ENCODE data around the gene C19orf44. TPM values are rescaled to one million over a fixed set of nuclear protein-coding genes. Genes with fewer than 3 reads are reported as not detected.
"Not testable (repeated sequence)": the region's sequence is repeated elsewhere in the genome, so short reads cannot be mapped to it uniquely, and the experiment has no call there.

Gene C19orf44
- 10 to 100 TPM in 1 of 5 donors, 1 to 10 TPM in 3, not detected in 1; 2.6 to 40.3 (median 5.2) TPM for total RNA-seq
- polyA plus RNA-seq: 1 to 10 TPM; 2.4 to 3.9 (median 3.2) TPM
- long read RNA-seq, donor 1: 0 reads
- long read RNA-seq, donor 2: 0 reads
- long read RNA-seq, donor 3: 0 reads
- long read RNA-seq, donor 4: 0 reads
- long read RNA-seq, donor 5, partial matches to known transcripts: 0 of 1 reads
- long read RNA-seq, donor 5, other reads (novel, unspliced or antisense): 0 of 1 reads
- long read RNA-seq, donor 6, partial matches to known transcripts: 38 of 39 reads
- long read RNA-seq, donor 6, other reads (novel, unspliced or antisense): 0 of 39 reads
- long read RNA-seq, donor 7, partial matches to known transcripts: 12 of 12 reads
- long read RNA-seq, donor 7, other reads (novel, unspliced or antisense): 0 of 12 reads
- long read RNA-seq, donor 8: 0 reads
- long read RNA-seq, donor 9, partial matches to known transcripts: 0 of 1 reads
- long read RNA-seq, donor 9, other reads (novel, unspliced or antisense): 0 of 1 reads
- long read RNA-seq, donor 10: 0 reads

- intact Hi-C loops (cut with DNase I; ENCODE audit: low total_unique reads): no loop called here
These were observed at the start of gene C19orf44, which contains the start of gene CALR3 for GRCh38 chr19:16495982-16496612. TSS of gene C19orf44 (plus strand) at chr19:16496394. CDS start at chr19:16500793, 4,399 bp downstream. TSS of gene CALR3 (minus strand) at chr19:16496167. CDS start at chr19:16496129, 38 bp downstream.

DNA sequence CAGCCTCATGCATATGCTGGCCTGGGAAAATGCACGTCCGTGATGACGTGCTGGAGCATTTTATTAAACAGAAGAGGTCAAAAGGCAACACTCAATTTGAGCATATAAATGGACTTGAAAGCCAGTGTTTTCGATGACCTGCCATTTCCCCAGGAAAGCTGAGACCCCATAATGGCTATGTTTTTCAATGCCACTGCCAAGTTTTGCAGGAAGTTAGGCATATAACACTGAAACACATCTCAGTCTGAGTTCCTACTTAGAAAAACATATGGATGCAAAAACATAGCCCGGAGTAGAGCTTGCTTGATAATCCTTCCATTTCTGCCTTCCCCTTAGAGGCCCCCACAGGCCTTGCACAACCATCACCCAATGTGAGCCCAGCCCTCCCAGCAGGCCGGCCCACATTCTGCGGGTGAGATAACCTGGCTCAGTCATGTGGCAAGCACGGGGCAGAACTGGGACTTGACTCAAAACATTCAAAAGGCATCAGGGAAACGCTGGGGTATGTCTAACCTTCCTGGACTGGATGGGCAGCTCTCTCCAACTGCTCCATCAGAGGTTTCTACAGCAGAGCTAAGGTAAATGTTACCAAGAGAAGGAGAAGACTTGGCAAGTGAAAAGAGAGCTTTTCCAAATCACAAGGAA lies 49.3 kb upstream of the C19orf44 start:
- Histone ChIP-seq H3K9me3 (no peaks in the 10 kb centered on the region), H3K4me1 (peaks cover 40 to 96% (median 63%) of the 10 kb centered on the region in 4 donors), H3K27me3 (no peaks in the 10 kb centered on the region), H3K27ac (peak overlapping the region in 4 of 5 donors; percentile 43 to 73 (median 68)), H3K4me3 (no peak overlapping the region), H3K36me3 (peaks cover 0 to 2% (median 0%) of the 10 kb centered on the region in 4 donors)
- 18 to 29% (median 27%) methylated on average over 9 of the region's 9 CpGs for WGBS, 5 donors
- intact Hi-C loops (cut with DNase I; ENCODE audit: low total_unique reads): no loop called here
- TF ChIP-seq, protein P1, sequence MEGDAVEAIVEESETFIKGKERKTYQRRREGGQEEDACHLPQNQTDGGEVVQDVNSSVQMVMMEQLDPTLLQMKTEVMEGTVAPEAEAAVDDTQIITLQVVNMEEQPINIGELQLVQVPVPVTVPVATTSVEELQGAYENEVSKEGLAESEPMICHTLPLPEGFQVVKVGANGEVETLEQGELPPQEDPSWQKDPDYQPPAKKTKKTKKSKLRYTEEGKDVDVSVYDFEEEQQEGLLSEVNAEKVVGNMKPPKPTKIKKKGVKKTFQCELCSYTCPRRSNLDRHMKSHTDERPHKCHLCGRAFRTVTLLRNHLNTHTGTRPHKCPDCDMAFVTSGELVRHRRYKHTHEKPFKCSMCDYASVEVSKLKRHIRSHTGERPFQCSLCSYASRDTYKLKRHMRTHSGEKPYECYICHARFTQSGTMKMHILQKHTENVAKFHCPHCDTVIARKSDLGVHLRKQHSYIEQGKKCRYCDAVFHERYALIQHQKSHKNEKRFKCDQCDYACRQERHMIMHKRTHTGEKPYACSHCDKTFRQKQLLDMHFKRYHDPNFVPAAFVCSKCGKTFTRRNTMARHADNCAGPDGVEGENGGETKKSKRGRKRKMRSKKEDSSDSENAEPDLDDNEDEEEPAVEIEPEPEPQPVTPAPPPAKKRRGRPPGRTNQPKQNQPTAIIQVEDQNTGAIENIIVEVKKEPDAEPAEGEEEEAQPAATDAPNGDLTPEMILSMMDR (IDR thresholded peaks at IDR 0.05): peak in 1 of 7 experiments; percentile 13
- TF ChIP-seq POLR2A (IDR thresholded peaks at IDR 0.05): no peak
- TF ChIP-seq EP300 (IDR thresholded peaks at IDR 0.05): no peak
- TF ChIP-seq POLR2AphosphoS5 (IDR thresholded peaks at IDR 0.05): peak; percentile 58 to 73 (median 64)
- peak; percentile 83 to 92 for DNase-seq

More at GRCh38 chr19:16495982-16496612, at the start of gene C19orf44, which contains the start of gene CALR3:
- DNase-seq: peak; percentile 99 to 100
- TF ChIP-seq EP300 (IDR thresholded peaks at IDR 0.05): no peak
- TF ChIP-seq, protein P1 (IDR thresholded peaks at IDR 0.05): peak in 1 of 7 experiments; percentile 38
- TF ChIP-seq POLR2AphosphoS5 (IDR thresholded peaks at IDR 0.05): peak; percentile 39 to 94 (median 62)
- no peak for TF ChIP-seq POLR2A (IDR thresholded peaks at IDR 0.05)
- Histone ChIP-seq H3K4me3 (peak within 1 kb of the TSS; percentile 74 to 88 (median 82)), H3K4me1 (peaks cover 0 to 55% (median 17%) of the 10 kb centered on the region in 4 donors), H3K9me3 (no peaks in the 10 kb centered on the region), H3K27me3 (no peaks in the 10 kb centered on the region), H3K36me3 (peaks cover 0 to 7% (median 7%) of the 10 kb centered on the region in 4 donors), H3K27ac (peak within 1 kb of the TSS; percentile 74 to 86 (median 76))
- WGBS, 5 donors: 0 to 1% (median 1%) methylated on average over 8 to 52 of the region's 52 CpGs

DNA sequence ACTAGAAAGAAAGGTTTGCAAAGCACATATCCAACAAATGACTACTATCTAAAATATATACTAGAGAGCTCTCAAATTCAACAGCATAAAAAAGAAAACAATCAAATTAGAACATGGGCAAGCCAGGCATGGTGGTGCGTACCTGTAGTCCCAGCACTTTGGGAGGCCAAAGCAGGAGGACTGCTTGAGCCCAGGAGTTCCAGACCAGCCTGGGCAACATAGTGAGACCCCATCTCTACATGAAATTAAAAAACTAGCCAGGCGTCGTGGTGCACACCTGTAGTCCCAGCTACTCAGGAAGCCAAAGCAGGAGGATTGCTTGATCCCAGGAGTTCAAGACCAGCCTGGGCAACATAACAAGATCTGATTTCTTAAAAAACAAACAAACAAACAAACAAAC lies 47.3 kb upstream of the C19orf44 start:
- H3K36me3 ChIP-seq; H3K27me3 ChIP-seq; H3K4me3 ChIP-seq; DNase-seq; intact Hi-C loops (cut with DNase I; ENCODE audit: low total_unique reads); H3K9me3 ChIP-seq: not testable (repeated sequence)
- Histone ChIP-seq H3K4me1 (peaks cover 36 to 83% (median 56%) of the 10 kb centered on the region in 4 donors), H3K27ac (peak overlapping the region in 2 of 5 donors; percentile 25 to 65)
- WGBS, 5 donors: 93 to 100% (median 95%) methylated on average over 3 of the region's 3 CpGs

- H3K36me3 ChIP-seq: no peaks in the 10 kb centered on the region
- no peak for DNase-seq
- H3K4me3 ChIP-seq: no peak overlapping the region
- peaks cover 42 to 84% (median 56%) of the 10 kb centered on the region in 4 donors for H3K4me1 ChIP-seq
- 73 to 84% (median 75%) methylated on average over 6 of the region's 6 CpGs for WGBS, 5 donors
- no peaks in the 10 kb centered on the region for H3K27me3 ChIP-seq
- TF ChIP-seq POLR2A (IDR thresholded peaks at IDR 0.05) (no peak), EP300 (IDR thresholded peaks at IDR 0.05) (no peak), POLR2AphosphoS5 (IDR thresholded peaks at IDR 0.05) (no peak)
- TF ChIP-seq, protein P1 (IDR thresholded peaks at IDR 0.05): no peak
- intact Hi-C loops (cut with DNase I; ENCODE audit: low total_unique reads): no loop called here
- no peaks in the 10 kb centered on the region for H3K9me3 ChIP-seq
- peak overlapping the region in 2 of 5 donors; percentile 54 to 65 for H3K27ac ChIP-seq
These were observed 46.7 kb upstream of the C19orf44 start for GRCh38 chr19:16449330-16449961.
